GM21447 (cell line): ENCODE data around the gene RAPGEF2.

ENCODE experiments used
- ATAC-seq: cut with Tn5 transposase; IDR thresholded peaks from one replicate; pipeline ENCODE4 v1.9.1; 2021; ENCODE audit not compliant: unreplicated experiment

Gene RAPGEF2

DNA sequence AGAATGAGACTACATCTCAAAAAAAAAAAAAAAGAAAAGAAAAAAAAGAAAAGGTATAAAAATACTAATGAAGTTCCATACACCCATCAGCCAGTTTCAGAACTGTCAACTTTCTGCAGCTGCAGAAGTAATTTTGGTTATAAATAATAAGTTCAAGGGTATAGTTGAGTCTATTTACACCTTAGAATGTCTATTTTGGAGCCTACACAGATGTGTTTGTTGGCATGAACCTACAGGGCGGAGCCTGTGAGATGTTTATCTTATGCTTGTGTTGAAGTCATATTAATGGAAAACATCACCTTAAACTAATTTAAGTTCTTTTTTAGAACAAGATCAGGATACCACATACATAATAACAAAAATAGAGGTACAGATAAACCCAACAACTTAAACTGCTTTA, 85.8 kb downstream of the RAPGEF2 start:
- ATAC-seq = no peak

DNA sequence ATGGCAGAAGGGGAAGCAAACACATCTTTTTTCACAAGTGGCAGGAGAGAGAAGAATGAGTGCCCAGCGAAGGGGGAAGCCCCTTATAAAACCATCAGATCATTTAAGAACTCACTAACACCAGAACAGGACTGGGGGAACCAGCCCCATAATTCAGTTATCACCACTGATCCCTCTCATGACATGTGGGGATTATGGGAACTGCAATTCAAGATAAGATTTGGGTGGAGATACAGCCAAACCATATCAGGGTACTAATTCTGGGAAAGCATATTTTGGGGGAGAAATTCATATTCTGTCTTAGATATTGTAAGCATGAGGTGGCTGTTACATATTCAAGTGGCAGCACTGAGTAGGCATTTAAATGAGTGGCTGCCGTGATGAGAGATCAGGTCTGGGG, 87.8 kb downstream of the RAPGEF2 start:
- no peak for ATAC-seq

DNA sequence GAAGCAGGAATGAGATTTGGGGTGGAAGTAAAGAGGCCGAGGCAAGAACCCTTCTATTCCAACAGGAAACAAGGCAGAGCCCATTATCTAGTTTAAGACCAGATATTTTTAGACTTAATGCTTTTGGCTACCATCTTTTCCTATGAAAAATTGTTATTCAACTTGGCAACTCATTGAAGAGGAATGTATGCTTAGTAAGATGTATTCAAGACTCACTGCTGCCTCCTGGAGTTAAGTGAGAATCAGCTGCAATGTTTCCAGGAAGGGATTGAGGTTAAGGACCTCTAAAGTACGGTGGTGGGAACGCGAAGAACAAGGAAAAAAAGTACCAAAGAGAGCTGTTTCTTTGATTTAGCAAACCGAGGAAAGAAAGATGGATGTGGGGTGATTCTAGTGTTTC, 89.1 kb downstream of the RAPGEF2 start:
- ATAC-seq = no peak

DNA sequence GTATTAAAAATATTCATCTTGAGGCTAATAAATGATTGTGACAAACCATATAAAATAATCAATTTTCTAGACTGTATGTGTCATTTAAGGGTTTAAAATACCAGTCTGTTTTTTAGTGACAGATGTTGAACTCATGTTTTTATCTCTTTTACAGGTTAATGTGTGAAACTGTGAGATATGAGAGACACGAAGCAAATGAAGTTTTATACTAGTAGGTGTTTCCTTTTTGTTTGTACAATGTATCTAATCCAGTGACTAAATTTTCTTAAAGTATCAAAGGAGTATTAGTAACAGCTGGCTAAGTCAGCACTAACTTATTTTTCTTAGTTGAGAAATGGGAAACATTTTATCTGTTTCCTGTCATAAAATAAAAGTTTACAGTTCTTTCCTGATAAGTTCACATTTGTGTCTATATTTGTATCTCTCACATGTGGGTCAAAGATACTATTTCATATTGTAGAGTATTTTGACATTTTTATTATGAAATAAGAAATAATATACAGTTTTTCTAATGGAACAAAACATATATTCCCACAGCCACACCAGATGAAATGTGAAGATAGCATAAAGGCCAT, 90.3 kb downstream of the RAPGEF2 start:
- no peak for ATAC-seq

DNA sequence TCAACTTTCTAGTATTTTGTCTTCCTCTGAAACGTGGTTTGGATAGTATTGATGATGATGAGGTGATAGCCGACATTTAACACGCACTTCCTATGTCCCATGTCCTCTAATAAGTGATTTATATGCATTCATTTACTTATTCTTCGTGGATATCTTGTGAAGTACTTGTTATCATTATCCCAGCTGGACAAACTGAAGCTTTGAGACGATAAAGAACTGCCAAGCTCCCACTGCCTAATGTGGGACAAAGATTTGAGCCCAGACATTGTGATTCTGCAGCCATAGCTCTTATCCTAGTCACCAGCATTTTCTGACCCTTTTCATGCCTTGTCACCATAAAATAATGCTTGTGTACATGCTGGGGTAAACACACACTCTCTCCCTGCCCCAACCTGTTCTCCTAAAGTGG, 92.5 kb downstream of the RAPGEF2 start:
- no peak for ATAC-seq

DNA sequence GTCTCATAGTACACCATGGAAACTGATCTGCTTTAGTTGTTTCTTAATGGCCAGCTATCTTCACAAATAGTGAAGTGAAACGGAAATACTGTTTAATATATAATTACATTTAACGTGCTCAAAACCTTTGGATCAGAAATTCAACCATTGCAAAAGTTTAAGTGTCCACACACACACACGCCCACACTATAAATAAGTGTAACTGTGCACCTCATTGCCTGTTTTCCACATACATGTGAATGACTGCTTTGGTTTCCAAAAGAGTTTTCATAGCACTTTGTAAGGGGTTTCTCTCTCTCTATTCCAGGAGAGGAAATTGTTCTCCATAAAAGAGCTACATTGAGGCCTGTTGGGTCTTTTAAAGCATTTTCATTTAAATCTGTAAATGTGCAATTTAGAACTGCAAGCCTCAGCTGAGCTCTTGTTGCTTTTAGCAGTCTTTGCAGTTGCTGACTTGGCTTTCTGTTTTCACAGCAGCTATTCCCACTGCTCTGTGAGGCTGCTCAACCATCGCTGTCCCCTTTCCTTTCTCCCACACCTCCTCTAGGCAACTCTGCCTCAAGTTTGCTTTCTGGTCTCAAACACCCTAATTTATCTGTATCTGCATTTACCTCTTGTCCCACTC, 94.5 kb downstream of the RAPGEF2 start:
- ATAC-seq = no peak

DNA sequence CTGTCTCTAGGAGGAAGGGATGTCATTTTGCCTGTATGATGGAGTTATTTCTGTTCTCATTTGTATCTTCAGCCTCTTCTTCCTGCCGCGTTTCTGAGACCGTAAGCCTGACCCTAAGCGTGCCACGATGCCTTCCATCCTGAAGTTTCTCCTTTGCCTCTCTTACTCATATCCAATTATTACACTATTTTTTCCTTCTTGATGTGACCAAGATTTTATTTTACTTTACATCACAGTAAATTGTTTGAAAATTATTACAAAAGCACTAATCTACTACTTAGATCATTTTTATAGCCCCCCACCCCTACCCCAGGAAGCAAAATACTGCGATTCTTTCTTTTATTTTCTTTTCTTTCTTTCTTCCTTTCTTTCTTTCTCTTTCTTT, 95.0 kb downstream of the RAPGEF2 start:
- no peak for ATAC-seq

DNA sequence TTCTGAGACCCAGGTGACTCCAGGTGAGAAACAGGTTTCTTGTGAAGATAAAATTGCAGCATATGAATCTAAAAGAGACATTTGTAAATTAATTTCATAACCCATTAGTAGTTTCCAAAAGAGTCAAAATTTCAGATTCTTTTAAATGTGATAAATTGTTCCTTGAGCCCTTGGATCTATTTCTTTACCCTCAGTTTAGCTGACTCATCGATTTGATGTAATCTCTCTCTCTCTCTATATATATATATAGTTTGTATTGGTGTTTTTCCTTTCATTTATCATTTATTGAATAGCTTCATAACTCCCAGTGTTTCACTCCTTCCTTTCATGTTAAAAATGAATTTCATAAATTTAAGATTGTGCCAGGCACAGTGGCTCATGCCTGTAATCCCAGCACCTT, 96.9 kb downstream of the RAPGEF2 start:
- no peak for ATAC-seq

DNA sequence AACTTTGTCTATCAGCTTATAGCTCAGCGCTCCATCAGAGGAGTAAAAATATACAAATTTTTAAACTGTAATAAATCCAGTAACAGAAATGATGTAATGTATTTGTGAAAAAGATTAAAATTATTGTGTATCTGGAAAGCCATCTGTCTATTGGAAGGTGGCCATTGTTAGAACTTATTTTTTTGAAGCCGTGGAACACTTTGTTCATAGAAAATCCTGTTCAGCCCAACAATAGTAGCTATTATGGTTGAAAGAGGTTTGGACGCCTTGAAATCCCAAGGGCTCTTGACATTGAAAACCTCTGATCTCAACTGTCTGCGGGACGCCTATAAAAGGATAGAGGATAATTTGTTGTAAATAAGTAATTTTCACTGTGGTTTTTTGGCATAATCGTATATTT, 98.3 kb downstream of the RAPGEF2 start:
- ATAC-seq = no peak

DNA sequence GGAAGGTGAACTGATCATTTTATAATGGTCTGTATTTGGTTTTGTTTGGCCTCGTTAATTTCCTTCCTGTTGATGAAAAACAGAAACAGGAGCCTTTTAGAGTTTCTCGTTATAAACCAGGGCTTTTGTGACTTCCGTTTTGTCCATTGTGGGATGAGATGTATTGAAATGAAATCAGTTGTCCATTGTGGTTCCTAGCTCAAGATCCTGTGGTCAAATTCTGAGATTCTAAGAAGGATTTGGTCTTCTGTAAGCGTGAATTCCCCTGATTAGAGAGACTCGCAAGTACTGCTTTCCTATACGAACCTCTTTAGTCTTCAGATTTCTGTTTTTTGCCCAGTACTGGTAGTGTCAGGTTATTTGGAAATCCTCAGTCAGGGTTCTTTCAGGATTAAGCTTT, 101.7 kb downstream of the RAPGEF2 start:
- ATAC-seq = no peak

DNA sequence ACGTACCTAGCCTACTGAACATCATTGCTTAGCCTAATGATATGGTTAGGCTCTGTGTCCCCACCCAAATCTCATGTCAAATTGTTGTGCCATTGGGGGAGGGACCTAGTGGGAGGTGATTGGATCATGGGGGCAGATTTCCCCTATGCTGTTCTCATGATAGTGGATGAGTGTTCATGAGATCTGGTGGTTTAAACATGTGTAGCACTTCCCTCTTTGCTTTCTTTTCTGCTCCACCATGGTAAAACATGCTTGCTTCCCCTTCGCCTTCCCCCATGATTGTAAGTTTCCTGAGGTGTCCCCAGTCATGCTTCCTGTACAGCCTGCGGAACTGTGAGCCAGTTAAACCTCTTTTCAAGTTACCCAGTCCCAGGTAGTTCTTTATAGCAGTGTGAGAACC, 102.6 kb downstream of the RAPGEF2 start:
- ATAC-seq = no peak

DNA sequence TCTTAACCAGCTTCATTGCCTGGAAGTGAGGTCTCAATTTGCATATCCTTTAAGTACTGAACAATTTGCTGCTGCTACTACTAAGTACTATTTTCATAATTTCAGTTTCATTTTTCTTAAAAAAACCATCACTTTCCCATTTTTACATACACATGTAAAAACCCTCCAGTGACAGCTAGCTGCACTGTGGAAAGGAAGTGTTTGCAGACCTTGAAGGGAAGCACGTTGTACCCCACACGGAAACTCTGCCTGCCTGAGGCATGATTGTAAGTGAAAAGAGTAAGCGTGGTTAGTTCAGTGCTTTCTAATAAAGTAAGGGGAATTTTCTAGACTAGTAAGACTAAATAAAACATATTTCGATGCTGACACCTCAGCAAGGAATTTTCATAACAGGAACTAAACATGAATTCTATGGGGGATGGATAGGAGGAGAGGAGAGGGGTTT, 103.6 kb downstream of the RAPGEF2 start:
- peak; percentile 88 for ATAC-seq

DNA sequence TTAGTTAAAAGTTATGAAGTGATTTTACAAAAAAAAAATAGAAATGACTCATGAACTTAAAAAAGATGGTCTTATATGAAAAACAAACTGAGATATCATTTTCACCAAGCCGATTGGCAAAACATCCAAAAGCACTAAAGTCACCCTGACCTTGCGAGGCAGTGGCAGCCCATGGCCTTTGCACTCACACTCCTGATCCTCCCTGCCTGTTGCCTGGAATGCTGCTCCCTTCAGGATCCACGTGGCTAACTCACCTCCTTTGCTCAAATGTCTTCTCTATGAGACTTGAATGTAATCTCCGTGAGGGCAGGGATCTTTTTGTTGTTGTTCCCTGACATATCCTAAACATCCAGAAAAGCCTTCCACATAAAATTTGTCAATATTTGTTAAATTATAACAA, 106.4 kb downstream of the RAPGEF2 start:
- ATAC-seq = no peak

DNA sequence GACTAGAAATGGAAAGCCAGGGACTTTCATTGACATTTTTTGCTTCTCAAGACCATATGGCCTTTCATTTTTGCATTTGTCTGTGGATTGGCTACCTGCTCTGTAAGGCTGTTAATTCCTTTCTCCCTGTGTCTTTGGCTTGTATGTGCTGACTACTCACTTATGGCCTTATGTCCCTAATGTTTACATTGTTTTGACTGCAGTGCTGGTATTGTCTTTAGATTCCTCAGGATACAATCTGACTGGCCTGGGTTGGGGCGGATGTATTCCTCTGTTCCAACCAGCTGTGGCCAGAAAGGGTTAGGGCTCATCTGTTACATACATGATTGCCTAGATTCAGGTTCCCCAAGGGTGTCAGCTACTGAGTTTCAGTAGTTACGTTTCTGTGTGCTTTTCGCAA, 108.1 kb downstream of the RAPGEF2 start:
- no peak for ATAC-seq

DNA sequence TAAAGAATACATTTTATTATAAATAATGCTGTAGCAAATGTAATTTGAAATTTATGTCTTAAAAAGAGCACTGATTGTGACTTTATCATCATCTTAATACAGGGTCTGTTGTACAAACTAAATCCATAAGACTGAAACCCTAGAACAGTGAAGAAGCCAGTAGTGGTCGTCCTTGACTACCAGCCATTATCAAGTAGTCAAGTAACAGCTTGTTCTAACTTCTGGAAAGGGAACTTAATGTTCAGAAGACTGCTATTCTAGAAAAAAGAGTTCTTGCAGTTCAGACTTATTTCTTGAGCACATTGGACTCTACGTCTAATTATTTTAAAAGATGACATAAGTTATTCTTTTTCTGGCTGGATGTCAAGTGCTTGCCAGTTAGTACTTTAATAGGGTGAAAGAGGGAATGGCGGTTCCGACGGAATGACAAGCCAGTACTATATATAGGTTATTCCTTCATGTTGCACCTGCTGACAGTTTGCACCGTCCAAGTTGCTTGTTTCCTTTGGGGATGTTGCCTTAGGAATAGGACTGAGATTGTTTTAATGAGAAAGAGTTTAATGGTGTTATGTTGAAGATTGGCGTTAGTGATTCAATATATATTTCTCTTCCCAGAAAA, 109.9 kb downstream of the RAPGEF2 start:
- no peak for ATAC-seq

DNA sequence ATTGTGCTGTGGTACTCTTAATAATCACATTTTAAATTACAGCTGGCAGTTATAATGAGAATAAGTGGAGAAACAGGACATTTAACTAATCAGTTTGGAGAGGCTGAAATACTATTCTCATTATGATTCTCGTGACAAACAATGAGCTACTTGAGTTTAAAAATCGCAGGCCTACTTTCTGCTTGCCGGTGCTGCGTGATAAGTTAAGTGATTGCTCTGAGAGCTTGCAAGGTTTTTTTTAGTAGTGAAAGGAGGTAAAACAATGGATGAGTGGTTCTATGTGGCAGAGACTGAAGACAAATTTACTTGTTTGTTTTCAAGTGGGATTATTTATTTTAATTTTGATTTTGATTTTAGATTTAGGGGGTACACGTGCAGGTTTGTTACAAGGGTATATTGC, 114.0 kb downstream of the RAPGEF2 start:
- ATAC-seq = no peak

DNA sequence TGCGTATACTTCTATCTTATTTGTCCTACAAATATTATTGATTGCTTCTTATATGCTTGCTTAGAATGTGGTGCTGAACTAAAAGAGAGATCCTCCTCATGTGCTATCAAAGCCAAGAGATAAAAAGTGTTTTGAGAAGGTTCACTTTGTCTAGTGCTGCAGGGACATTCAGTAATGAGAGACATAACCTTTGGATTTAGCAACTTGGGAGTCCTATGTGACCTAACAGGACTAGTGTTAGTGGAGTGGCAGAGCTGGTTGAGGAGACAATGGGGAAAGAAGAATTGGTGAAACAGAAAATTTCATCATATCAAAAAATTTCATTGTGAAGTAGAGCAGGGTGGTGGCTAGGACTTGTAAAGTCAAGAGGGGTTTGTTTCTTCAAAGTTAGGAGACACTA, 117.0 kb downstream of the RAPGEF2 start:
- ATAC-seq = no peak

DNA sequence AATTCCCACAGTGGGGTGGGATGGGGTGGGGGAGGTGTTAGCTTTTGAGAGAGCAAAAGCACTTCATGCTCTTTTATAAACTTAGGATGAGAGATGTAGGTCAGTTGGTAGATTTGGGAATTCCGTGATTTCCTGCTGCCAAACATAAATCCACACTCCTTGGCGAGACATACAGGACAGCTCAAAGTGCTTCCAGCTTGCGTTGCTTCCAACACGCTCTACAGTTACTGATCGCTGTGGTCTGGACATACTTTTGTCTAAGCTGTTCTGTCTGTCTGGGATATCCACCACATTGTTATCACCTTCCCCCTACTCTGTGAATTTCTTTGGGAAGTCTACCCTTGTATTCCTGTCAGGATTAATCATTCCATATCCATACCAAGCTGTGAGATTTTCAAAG, 117.5 kb downstream of the RAPGEF2 start:
- ATAC-seq = no peak

DNA sequence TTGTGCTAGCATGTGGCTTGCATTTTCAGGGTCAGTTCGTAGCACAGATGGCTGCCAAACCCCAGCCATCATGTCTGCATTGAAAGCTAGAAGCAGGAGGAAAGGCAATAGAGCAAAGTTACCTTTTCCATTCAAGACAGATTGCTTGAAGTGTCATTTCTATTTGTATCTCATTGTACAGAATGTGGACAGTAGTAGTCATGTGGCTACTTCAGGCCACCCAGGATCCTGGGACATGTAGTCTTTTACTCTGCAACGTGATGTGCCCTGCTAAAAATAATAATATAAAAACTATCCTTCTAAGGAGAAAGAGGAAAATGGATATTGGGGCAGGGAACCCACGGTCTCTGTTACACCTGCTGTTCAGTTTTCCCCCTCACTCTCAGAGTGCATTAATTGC, 118.4 kb downstream of the RAPGEF2 start:
- no peak for ATAC-seq

DNA sequence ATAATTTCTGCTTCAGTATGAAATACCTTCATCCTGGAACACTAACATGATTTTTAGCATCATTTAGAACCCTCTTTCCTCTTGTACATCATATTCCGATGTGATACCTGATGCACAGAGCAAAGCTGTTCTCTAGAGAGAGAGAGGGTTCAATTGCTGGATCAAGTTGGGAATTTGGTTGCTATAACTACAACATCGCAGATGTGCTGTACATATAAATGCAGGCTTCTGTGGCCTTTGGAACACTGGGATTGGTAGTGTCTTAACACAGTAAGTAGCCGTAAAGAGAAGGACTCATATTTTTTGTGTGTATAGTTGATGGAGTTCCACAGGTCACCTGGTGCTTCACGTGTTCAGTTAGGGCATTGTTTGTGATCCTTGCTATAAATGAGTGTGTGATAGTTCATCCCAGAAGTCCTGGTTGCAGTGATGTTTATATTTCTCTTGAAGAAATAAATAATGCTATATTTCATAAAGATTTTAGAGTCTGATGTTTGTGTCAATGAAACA, 119.2 kb downstream of the RAPGEF2 start:
- no peak for ATAC-seq

DNA sequence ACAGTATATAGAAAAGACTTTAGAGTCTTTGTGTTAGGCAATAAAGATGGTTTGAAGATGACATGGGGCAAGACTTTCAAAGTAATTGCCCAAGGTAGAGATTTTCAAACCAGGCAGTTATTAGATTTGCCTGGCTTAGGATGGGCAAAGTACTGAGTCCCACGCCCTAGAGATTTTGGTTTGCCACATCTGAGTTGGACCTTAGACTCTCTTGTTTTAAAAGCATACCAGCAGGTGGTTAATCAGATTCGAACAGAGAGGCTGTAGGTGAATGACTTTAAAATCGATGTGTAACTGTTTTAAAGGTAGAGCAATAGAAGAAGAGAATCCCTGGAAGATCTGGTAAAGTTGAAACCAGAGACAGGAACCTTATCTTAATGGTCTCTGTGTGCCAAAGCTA, 121.5 kb downstream of the RAPGEF2 start:
- ATAC-seq = no peak

DNA sequence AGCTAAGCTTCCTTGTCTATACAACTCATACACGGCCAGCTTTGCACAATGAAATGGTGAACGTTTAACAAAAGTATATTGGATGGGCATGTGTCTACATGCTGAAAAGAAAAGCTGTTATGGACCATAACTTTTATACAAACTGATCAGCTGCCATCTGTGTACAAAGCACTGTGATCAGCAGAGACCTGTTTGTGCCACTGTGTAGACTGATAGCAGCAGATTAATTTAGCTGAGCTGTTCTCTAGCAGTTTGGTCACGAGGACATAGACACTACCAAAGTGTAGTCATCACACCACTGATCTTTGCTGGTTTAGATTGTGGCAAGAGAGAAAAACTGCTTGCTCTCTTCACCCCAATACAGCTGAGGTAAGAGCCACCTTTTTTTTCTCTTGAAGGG, 124.5 kb downstream of the RAPGEF2 start:
- no peak for ATAC-seq

DNA sequence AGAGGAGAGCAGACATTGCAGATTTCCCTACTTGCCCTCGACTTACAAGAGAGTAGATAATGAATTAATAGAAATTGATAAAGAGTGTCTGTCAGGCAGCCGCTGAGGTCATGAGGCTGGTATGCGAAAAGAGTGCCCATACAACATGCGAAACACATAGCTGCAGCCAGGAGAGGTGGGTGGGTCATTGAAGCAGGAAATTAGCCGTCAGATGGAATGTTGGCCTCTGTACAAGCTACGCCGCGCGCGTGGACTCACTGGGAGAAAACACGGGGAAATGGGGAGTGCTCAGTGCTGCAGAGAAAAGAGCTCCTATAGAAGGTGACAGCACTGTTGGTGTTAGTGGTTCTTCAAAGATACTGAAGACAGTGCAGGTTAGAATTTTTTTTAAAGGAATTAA, 125.1 kb downstream of the RAPGEF2 start:
- no peak for ATAC-seq
